ENCODE measurements around the gene ANO10. TPM values are rescaled to one million over a fixed set of nuclear protein-coding genes. Genes with fewer than 3 reads are reported as not detected.

Gene ANO10
- total and polyA plus RNA-seq, 2 of the 8 experiments (the other 6 are each of a cell fraction or from before 2014, with no cell fraction given), result 38.0 to 53.2 TPM

- Histone ChIP-seq H4K20me1 (replicated peaks in 1 of 2; ENCODE audit: control insufficient read depth in 1 of 2, insufficient read depth in 2 of 2, low read length in 2 of 2) (no peaks in the 10 kb centered on the region), H2BK15ac (ENCODE audit: low read length) (no peak overlapping the region), H2BK12ac (ENCODE audit: low read depth, low read length) (no peak overlapping the region), H4K91ac (replicated peaks; ENCODE audit: insufficient read length, low read length) (no peak overlapping the region), H2BK5ac (ENCODE audit: low read depth, low read length) (no peak overlapping the region), H3K27me3 (replicated peaks in 1 of 4; ENCODE audit: control insufficient read depth in 3 of 4, extremely low read depth in 1 of 4, insufficient read depth in 3 of 4, low read length in 3 of 4) (no peaks in the 10 kb centered on the region; a peak in 1 of 7 replicates), H3K4me2 (ENCODE audit: insufficient read depth in 1 of 2, low read depth in 2 of 2, low read length in 2 of 2) (no peak overlapping the region), H3K23ac (ENCODE audit: insufficient read length) (no peak overlapping the region), H2BK120ac (replicated peaks; ENCODE audit: low read depth, low read length) (no peak overlapping the region), H3K27ac (ENCODE audit: low read depth, low read length) (no peak overlapping the region), H3K4me1 (replicated peaks in 1 of 4; ENCODE audit: control insufficient read depth in 3 of 4, insufficient read depth in 4 of 4, low read length in 3 of 4) (peaks cover 0 to 12% (median 1%) of the 10 kb centered on the region in 4 experiments; a peak in 5 of 7 replicates), H3K79me1 (ENCODE audit: low read depth, low read length) (no peaks in the 10 kb centered on the region), H3K79me2 (ENCODE audit: control insufficient read depth in 1 of 2, insufficient read depth in 2 of 2, low read length in 2 of 2) (no peaks in the 10 kb centered on the region), H3K36me3 (ENCODE audit: control insufficient read depth in 2 of 4, insufficient read depth in 4 of 4, low read length in 3 of 4) (peaks cover 2 to 23% (median 15%) of the 10 kb centered on the region in 4 experiments; a peak in 5 of 8 replicates), H4K8ac (ENCODE audit: extremely low read depth, insufficient read depth, low read length) (no peak overlapping the region; the same call in 1 of the 2 replicates), H3K18ac (ENCODE audit: extremely low read depth, low read length) (no peak overlapping the region), H2BK20ac (ENCODE audit: low read length) (no peak overlapping the region), H3K9me3 (ENCODE audit: insufficient read depth in 2 of 2, low read depth in 1 of 2, low read length in 1 of 2) (no peaks in the 10 kb centered on the region), H2AK5ac (ENCODE audit: low read depth, low read length) (no peak overlapping the region), H3K4me3 (ENCODE audit: extremely low read depth in 1 of 4, insufficient read depth in 2 of 4, low read depth in 3 of 4, low read length in 4 of 4) (no peak overlapping the region), H4K5ac (ENCODE audit: insufficient read length, low read depth, low read length) (no peak overlapping the region), H3K23me2 (ENCODE audit: low read depth, low read length) (no peaks in the 10 kb centered on the region), H3K9ac (replicated peaks in 1 of 4; ENCODE audit: extremely low read depth in 1 of 4, low read depth in 3 of 4, low read length in 3 of 4) (no peak overlapping the region), H3K4ac (replicated peaks; ENCODE audit: insufficient read length, low read depth, low read length) (no peak overlapping the region), H3K56ac (replicated peaks; ENCODE audit: insufficient read length, low read depth, low read length) (no peak overlapping the region), H2AFZ (ENCODE audit: low read length) (no peak overlapping the region), H3K14ac (ENCODE audit: insufficient read length) (no peak overlapping the region)
- DNase-seq (ENCODE audit: low read depth in 1 of 2, low spot score in 2 of 2), result no peak
- FAIRE-seq, result no peak
- ChIA-PET CTCF (ENCODE audit: partially characterized antibody) (interaction anchor here (1.5 to 2.1 kb wide), 2 partner anchors 14 to 27 kb away, joined by 3 to 5 read pairs; no protein-coding TSS in a partner anchor), POLR2A (ENCODE audit: partially characterized antibody) (interaction anchor here (0.9 to 1.4 kb wide), 2 partner anchors 15 to 59 kb away, joined by 4 read pairs; partner anchors contain the start of gene SNRK)
- 90% methylated on average over 3 of the region's 3 CpGs; no CpG with 5 or more reads in 1 of the 2 experiments for WGBS, 2 experiments (ENCODE audit: extremely low coverage in 1 of 2, insufficient coverage in 1 of 2, insufficient read length in 1 of 2, insufficient replicate concordance in 2 of 2, low coverage in 1 of 2, low lambda C conversion rate in 2 of 2, missing lambda C conversion rate in 1 of 2)
- no peak for TF ChIP-seq RNF2 (IDR thresholded peaks at IDR 0.05; ENCODE audit: borderline replicate concordance, low read depth, low read length, missing control alignments, poor library complexity, severe bottlenecking)
- no peak for TF ChIP-seq CHD1 (IDR thresholded peaks at IDR 0.05; ENCODE audit: low read depth, low read length)
- no peak for TF ChIP-seq SP2 (IDR thresholded peaks at IDR 0.05; ENCODE audit: low read length)
- no peak for TF ChIP-seq FOSL1 (IDR thresholded peaks at IDR 0.05; ENCODE audit: insufficient read depth, low read depth, low read length)
- no peak for TF ChIP-seq RFX5 (IDR thresholded peaks at IDR 0.05; ENCODE audit: borderline replicate concordance, low read depth, low read length)
- TF ChIP-seq E2F6 (IDR thresholded peaks at IDR 0.05), result no peak
- no peak for TF ChIP-seq ATF3 (IDR thresholded peaks at IDR 0.05; ENCODE audit: insufficient read depth, low read depth, low read length)
- TF ChIP-seq CTBP2 (IDR thresholded peaks at IDR 0.05; ENCODE audit: borderline replicate concordance, insufficient read depth, insufficient read length, low read length), result no peak
- no peak for TF ChIP-seq ZNF274 (IDR thresholded peaks at IDR 0.05; ENCODE audit: borderline replicate concordance, extremely low read depth, low read length)
- TF ChIP-seq TAF1 (IDR thresholded peaks at IDR 0.05; ENCODE audit: low read depth, low read length), result no peak
Measured at GRCh38 chr3:43344520-43344919, 277.3 kb downstream of the ANO10 start.

Data from H1 (cell line).